NCI-H748 treated with DMSO at 0.1 percent for 48 hours (cell line): ENCODE results near the gene DPPA5.
"Not testable (repeated sequence)": the region's sequence is repeated elsewhere in the genome, so short reads cannot be mapped to it uniquely, and the experiment has no call there.

ENCODE experiments used
- DNase-seq: peaks from one replicate; lab custom pipeline; 2025; lab: John Stamatoyannopoulos, UW

Gene DPPA5

DNA sequence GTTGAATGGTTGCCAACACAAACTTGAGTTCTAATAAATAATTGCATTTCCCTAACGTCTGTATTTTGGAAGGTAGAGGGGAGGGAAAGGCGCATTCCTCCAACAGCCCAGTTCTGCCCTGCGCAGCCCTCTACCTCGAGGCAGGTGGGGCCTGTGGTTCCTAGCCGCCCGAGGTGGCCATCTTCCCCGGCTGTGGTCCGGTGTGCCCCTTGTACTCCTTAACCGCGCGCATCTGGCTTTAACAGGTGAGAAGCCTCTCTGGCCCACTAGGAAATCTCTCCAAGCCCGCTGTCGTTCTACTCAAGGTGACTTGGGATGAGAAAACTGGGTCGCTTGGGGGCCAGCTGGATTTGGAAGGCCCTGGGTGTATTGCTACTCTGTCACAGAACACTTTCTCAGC lies 10.0 kb upstream of the DPPA5 start:
- no peak for DNase-seq

- no peak for DNase-seq
Observed at GRCh38 chr6:73363537-73363875, 9.4 kb upstream of the DPPA5 start.

- DNase-seq = no peak
Observed at GRCh38 chr6:73362869-73363536, 8.9 kb upstream of the DPPA5 start.

- DNase-seq = no peak
Observed at GRCh38 chr6:73362358-73362757, 8.3 kb upstream of the DPPA5 start, which contains the start of gene KHDC3L. Gene KHDC3L, plus strand, starts transcription at chr6:73362658. Its CDS starts 72 bp downstream, at chr6:73362730.

- DNase-seq = no peak
Observed at GRCh38 chr6:73349311-73349710, 4.8 kb downstream of the DPPA5 start.

DNA sequence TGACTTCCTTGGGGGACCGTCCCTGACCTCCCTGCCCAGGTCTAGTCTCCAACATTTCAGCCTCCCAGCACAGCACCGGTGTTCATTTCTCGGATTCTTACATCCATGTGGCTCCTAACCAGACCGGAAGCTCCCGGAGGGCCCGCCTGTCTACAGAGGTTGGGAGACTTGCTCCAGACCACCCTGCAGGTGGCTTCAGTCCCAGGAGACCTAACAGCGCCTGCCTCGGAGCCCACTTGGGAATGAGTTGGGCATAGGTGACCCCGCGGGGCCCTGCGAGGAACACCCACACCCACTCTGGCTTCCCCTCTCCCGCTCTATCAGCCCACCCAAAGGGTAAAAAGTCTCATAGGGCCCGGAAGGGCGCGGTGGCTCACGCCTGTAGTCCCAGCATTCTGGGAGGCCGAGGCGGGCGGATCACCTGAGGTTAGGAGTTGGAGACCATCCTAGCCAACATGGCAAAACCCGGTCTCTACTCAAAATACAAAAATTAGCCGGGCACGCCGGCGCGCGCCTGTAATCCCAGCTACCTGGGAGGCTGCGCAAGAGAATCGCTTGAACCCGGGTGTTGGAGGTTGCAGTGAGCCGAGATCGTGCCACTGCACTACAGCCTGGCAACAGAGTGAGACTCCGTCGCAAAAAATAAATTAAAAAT lies 5.4 kb downstream of the DPPA5 start:
- DNase-seq = no peak

- DNase-seq = no peak
Observed at GRCh38 chr6:73343164-73343563, 10.9 kb downstream of the DPPA5 start.

GRCh38 chr6:73342174-73342573 lies 11.9 kb downstream of the DPPA5 start:
- DNase-seq = no peak

GRCh38 chr6:73341335-73341734 lies 12.7 kb downstream of the DPPA5 start:
- DNase-seq = no peak

GRCh38 chr6:73340048-73340447 lies 14.0 kb downstream of the DPPA5 start:
- no peak for DNase-seq

DNA sequence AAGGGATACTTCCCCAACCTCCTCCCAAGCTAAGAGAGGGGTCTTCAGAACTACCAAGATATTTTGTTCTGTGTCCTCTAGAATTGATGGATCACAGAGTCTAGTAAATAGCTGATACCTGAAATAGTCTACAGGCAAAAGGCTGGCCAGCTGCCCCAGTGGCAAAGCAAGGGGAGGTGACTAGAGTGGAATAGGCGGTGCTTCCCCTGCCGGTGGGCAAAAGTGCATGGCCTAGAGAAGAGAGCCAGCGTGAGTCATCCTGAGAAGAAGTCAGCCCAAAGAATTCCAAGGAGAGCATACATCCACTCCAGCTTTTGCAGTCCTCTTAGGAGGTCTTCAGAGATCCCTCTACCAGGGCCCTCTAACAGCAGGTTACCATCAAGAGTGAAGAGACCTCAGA lies 14.7 kb downstream of the DPPA5 start:
- DNase-seq = no peak

DNA sequence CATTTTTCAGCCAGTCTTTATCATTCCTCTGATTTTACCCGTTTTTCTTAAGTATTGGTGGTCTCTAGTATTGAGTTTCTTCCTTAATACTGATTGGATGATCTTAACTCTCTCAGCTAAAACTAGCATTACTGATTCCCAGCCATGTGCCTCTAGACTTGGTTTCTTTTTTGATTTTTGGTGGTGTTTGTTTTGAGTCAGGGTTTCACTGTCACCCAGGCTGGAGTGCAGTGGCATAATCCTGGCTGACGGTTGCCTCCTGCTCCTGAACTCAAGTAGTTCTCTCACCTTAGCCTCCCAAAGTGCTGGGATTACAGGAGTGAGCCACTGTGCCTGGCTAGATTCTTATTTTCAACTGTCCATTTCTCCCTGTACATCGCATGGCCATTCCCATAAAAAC lies 24.9 kb downstream of the DPPA5 start:
- DNase-seq = no peak

- no peak for DNase-seq
Observed at GRCh38 chr6:73328790-73329189, 25.3 kb downstream of the DPPA5 start.

GRCh38 chr6:73325656-73326055 lies 28.4 kb downstream of the DPPA5 start:
- no peak for DNase-seq

DNA sequence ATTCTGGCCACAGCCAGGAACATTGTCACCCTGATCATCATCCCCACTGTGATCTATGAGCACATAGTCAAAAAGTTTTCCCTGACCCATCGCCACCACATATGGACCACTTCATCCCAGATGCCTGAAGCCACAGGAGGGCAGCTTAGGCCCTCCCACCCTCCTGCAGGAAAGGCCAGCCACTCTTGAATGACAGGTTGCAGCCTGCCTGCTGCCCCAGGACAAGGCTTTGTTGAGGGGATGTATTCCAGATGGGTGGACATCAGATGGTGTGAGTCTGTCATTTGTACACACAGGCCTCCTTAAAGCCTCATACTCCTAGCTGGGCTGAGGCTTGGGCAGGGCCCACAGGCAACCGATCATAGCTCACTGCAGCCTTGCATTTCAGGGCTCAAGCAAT lies 30.8 kb downstream of the DPPA5 start:
- no peak for DNase-seq

GRCh38 chr6:73314577-73315492 lies 39.2 kb downstream of the DPPA5 start:
- DNase-seq = no peak

DNA sequence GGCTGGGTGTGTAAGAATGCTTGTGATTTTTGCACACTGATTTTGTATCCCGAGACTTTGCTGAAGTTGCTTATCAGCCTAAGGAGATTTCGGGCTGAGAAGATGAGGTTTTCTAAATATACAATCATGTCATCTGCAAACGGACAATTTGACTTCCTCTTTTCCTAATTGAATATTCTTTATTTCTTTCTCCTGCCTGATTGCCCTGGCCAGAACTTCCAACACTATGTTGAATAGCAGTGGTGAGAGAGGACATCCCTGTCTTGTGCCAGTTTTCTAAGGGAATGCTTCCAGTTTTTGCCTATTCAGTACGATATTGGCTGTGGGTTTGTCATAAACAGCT lies 43.6 kb downstream of the DPPA5 start:
- DNase-seq = not testable (repeated sequence)

DNA sequence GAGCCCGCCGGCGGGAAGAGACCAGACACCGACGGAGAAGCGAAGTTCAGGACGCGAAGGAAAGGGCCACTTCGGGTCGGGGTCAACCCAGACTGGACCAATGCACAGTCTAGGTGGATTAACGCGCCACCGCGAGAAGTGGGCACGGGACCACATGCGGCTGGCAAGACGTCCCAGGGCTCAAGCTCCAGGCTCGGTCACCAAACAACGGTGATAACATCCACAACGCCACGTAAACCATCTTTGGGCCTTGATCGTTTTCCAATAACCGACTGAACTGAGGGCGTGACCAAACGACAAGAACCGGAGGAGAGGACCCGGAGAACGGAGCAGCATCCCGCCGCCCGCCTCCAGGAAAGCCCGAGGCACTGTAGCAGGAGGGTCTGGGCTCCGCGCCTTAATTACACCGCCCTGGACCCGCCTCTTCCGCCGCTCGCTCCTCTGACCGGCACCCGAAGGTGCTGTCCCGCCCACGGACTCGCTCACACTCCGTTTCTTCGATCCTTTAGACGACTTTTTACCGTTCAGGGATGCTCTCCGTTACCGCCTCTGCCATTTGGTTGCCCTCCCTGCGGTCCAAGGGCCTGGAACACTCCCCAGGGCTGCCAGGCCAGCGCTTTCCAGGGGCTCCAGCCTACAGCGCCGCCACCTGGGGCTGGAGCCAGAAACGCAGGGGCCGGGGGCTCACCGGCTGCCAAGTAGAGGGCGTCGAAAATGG lies 44.1 kb downstream of the DPPA5 start:
- DNase-seq = peak; percentile 59

DNA sequence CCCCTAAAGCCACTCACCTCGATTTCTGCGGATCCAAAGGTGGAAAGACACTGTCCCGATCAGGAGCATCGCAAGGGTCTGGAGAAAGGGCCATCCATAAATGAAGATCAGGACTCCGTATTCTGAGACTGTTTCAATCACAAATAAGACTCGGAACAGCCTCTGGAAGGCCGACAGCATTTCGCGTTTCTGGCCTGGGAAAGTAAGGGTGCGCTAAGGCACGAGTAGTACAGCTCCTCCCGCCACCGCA lies 44.6 kb downstream of the DPPA5 start:
- DNase-seq = peak; percentile 59

- no peak for DNase-seq
Observed at GRCh38 chr6:73308712-73309534, 45.2 kb downstream of the DPPA5 start.

GRCh38 chr6:73303773-73304172 lies 50.3 kb downstream of the DPPA5 start:
- not testable (repeated sequence) for DNase-seq
